OCI-LY1 (cell line): ENCODE results near the gene MYO5B.

Experiments
- H2AFZ ChIP-seq: fragments of 200-600 bp; sonication (generic), shearing (Covaris generic); 2 replicates; pipeline ENCODE4 v1.6.0; 2014; ENCODE audit warnings: antibody characterized with exemption, mild to moderate bottlenecking, low read length
- H3F3A ChIP-seq: fragments of 200-600 bp; sonication (generic), shearing (Covaris generic); 2 replicates; pipeline ENCODE4 v1.6.0; 2014; ENCODE audit warnings: mild to moderate bottlenecking, antibody characterized with exemption, low read length, moderate library complexity; ENCODE audit not compliant: insufficient read depth
- H3K27ac ChIP-seq: fragments of 200-600 bp; sonication (generic); 2 replicates; pipeline ENCODE4 v1.5.1; 2014; ENCODE audit warnings: low read length, mixed run types, mild to moderate bottlenecking, low read depth; ENCODE audit not compliant: poor library complexity, severe bottlenecking
- H3K27me3 ChIP-seq: fragments of 200-600 bp; sonication (generic); 2 replicates; pipeline ENCODE4 v1.6.0; 2014; ENCODE audit warnings: antibody characterized with exemption, mild to moderate bottlenecking, low read length, moderate library complexity; ENCODE audit not compliant: insufficient read depth
- H3K36me3 ChIP-seq: fragments of 200-600 bp; sonication (generic); 2 replicates; pipeline ENCODE4 v1.6.1; 2014; ENCODE audit warnings: mild to moderate bottlenecking, antibody characterized with exemption, low read length, moderate library complexity, mixed read lengths; ENCODE audit not compliant: insufficient read depth
- H3K4me1 ChIP-seq: fragments of 200-600 bp; sonication (generic); 2 replicates; pipeline ENCODE4 v1.5.1; 2014; ENCODE audit warnings: mild to moderate bottlenecking, low read length, moderate library complexity; ENCODE audit not compliant: insufficient read depth, severe bottlenecking
- H3K4me2 ChIP-seq: fragments of 200-600 bp; sonication (generic), shearing (Covaris generic); 2 replicates; pipeline ENCODE4 v1.6.1; 2014; ENCODE audit warnings: low read length
- H3K4me3 ChIP-seq: fragments of 200-600 bp; sonication (generic); 2 replicates; pipeline ENCODE4 v1.5.1; 2014; ENCODE audit warnings: low read length, low read depth, mild to moderate bottlenecking, mixed read lengths; ENCODE audit not compliant: poor library complexity, severe bottlenecking
- H3K79me2 ChIP-seq: fragments of 200-600 bp; shearing (Covaris generic); 2 replicates; pipeline ENCODE4 v1.6.1; 2016; ENCODE audit warnings: mixed run types, low read length, mixed read lengths; ENCODE audit not compliant: insufficient read depth
- H3K9ac ChIP-seq: fragments of 200-600 bp; sonication (generic), shearing (Covaris generic); 2 replicates; pipeline ENCODE4 v1.6.1; 2014; ENCODE audit warnings: mild to moderate bottlenecking, low read length, mixed read lengths
- H3K9me2 ChIP-seq: fragments of 200-600 bp; sonication (generic), shearing (Covaris generic); 2 replicates; pipeline ENCODE4 v1.6.1; 2014; ENCODE audit warnings: low read depth, mild to moderate bottlenecking, low read length, mixed read lengths
- H3K9me3 ChIP-seq: fragments of 200-600 bp; shearing (Covaris generic); 2 replicates; pipeline ENCODE4 v1.6.1; 2014; ENCODE audit warnings: low read length, mixed read lengths
- H4K20me1 ChIP-seq: fragments of 200-600 bp; sonication (generic), shearing (Covaris generic); 2 replicates; pipeline ENCODE4 v1.6.0; 2016; ENCODE audit warnings: mild to moderate bottlenecking, low read length; ENCODE audit not compliant: insufficient read depth
- CTCF ChIP-seq: fragments of 200-600 bp; sonication (generic), shearing (Covaris generic); IDR thresholded peaks from 2 replicates; pipeline ENCODE4 v1.5.1; 2017; ENCODE audit warnings: mild to moderate bottlenecking, antibody characterized with exemption, low read length, moderate library complexity, mixed read lengths
- EZH2 ChIP-seq: fragments of 200-600 bp; sonication (generic), shearing (Covaris generic); IDR thresholded peaks from 2 replicates; pipeline ENCODE4 v1.8.0; 2017; ENCODE audit warnings: borderline replicate concordance, mixed run types, mild to moderate bottlenecking, antibody characterized with exemption, low read length, moderate library complexity, mixed read lengths

The MYO5B gene

DNA sequence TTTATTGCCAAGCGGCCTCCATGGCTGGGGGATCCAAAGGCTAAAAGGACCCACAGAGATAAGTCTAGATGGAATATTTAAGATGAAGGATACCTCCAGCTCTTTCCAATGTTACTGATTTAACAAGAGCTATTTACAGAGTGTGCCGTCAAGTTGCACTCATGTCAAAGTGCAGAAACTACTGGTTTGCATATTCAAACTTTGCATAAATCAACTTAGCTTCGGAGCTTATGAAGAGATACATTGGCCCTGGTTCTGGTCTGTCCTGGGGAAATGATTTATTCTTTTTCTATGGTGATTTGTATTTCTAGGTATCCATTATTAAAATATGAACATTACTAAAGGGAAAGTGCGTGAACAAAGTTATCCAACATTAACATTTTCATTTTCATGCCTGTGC lies 14.4 kb upstream of the MYO5B start:
- no peaks in the 10 kb centered on the region for H3F3A ChIP-seq
- no peak overlapping the region for H2AFZ ChIP-seq
- H3K9me3 ChIP-seq, result no peaks in the 10 kb centered on the region
- TF ChIP-seq EZH2 (no peak), CTCF (no peak)
- no peak overlapping the region for H3K4me3 ChIP-seq
- no peaks in the 10 kb centered on the region for H3K27me3 ChIP-seq
- H3K36me3 ChIP-seq, result no peaks in the 10 kb centered on the region
- H3K9me2 ChIP-seq, result no peaks in the 10 kb centered on the region
- H3K27ac ChIP-seq, result no peak overlapping the region
- no peak overlapping the region for H3K4me2 ChIP-seq
- H3K79me2 ChIP-seq, result no peaks in the 10 kb centered on the region
- no peak overlapping the region for H3K9ac ChIP-seq
- H3K4me1 ChIP-seq, result no peaks in the 10 kb centered on the region
- H4K20me1 ChIP-seq, result no peaks in the 10 kb centered on the region

- H3K9me3 ChIP-seq, result no peaks in the 10 kb centered on the region
- H3K27me3 ChIP-seq, result no peaks in the 10 kb centered on the region
- H2AFZ ChIP-seq, result no peak overlapping the region
- H3K27ac ChIP-seq, result no peak overlapping the region
- H4K20me1 ChIP-seq, result no peaks in the 10 kb centered on the region
- H3K79me2 ChIP-seq, result no peaks in the 10 kb centered on the region
- no peaks in the 10 kb centered on the region for H3K36me3 ChIP-seq
- TF ChIP-seq CTCF, result no peak
- TF ChIP-seq EZH2, result no peak
- H3K9me2 ChIP-seq, result no peaks in the 10 kb centered on the region
- H3K4me2 ChIP-seq, result no peak overlapping the region
- no peaks in the 10 kb centered on the region for H3F3A ChIP-seq
- no peaks in the 10 kb centered on the region for H3K4me1 ChIP-seq
- H3K9ac ChIP-seq, result no peak overlapping the region
- no peak overlapping the region for H3K4me3 ChIP-seq
These were observed 12.8 kb upstream of the MYO5B start for GRCh38 chr18:50207722-50208121.

DNA sequence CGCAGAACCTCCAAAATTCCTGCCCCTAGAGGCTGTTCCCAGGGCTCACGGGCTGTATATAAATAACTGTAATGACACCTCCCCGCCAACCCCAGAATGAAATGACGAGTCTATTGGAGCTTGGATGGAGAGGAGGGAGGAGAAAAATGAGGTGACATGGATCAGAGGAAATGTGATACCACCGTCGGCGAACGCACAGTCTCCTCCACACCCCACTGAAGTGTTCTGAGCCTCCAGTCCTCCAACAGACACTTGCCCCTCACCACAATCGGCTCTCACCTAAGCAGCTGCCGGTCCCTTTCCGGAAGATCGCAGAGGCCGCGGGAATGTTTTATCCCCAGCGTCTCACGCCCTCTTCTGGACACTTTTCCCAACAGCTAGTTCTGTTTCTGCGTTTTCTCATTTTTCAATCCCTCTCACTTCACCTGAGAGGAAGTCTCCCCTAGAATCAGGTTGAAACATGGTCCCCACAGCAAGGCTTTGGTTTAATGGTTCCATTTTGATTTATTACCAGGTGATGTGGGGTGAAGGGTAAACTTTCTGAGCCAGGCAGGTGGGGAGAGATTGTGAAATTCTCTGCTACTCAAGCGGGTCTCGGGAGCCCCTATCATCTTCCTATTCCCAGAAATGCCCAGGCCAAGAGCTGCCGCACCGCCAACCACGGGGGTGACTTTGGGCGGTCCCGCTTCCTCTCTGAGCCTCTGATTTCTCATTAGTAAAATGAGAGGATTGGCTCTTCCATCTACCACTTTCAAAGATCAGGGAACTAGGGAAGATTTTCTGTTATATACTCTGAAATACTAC lies 9.1 kb upstream of the MYO5B start:
- no peak for TF ChIP-seq EZH2
- TF ChIP-seq CTCF, result peak; percentile 57
- Histone ChIP-seq H3K9me2 (no peaks in the 10 kb centered on the region), H3K79me2 (no peaks in the 10 kb centered on the region), H3K4me1 (no peaks in the 10 kb centered on the region), H2AFZ (no peak overlapping the region), H3K9me3 (no peaks in the 10 kb centered on the region), H3K4me2 (no peak overlapping the region), H3F3A (no peaks in the 10 kb centered on the region), H3K27ac (no peak overlapping the region), H3K27me3 (no peaks in the 10 kb centered on the region), H3K36me3 (no peaks in the 10 kb centered on the region), H3K9ac (no peak overlapping the region), H3K4me3 (no peak overlapping the region), H4K20me1 (no peaks in the 10 kb centered on the region)
